ENCODE measurements around the gene PALM2AKAP2.
"Not testable (repeated sequence)": the region's sequence is repeated elsewhere in the genome, so short reads cannot be mapped to it uniquely, and the experiment has no call there.

Gene PALM2AKAP2

GRCh38 chr9:109813303-109813702 is 33.3 kb downstream of the PALM2AKAP2 start:
- no peaks in the 10 kb centered on the region for H3K36me3 ChIP-seq (ENCODE audit: control insufficient read depth, insufficient read depth, low read length)
- no peaks in the 10 kb centered on the region for H3K4me1 ChIP-seq (ENCODE audit: control insufficient read depth, insufficient read depth, low read length, poor library complexity, severe bottlenecking)
- no peak overlapping the region for H3K27ac ChIP-seq (ENCODE audit: insufficient read depth, low read length, poor library complexity, severe bottlenecking)
- DNase-seq: no peak
- H3K27me3 ChIP-seq (replicated peaks; ENCODE audit: control insufficient read depth, insufficient read depth, low read length, poor library complexity, severe bottlenecking): peaks cover 6% of the 10 kb centered on the region
- no peak overlapping the region for H3K4me3 ChIP-seq (ENCODE audit: insufficient read depth, low read depth, low read length, poor library complexity, severe bottlenecking)
- no peaks in the 10 kb centered on the region for H3K9me3 ChIP-seq (ENCODE audit: control insufficient read depth, low read length)

GRCh38 chr9:109813829-109814228 is 33.8 kb downstream of the PALM2AKAP2 start:
- H3K4me1 ChIP-seq (ENCODE audit: control insufficient read depth, insufficient read depth, low read length, poor library complexity, severe bottlenecking): no peaks in the 10 kb centered on the region
- H3K27ac ChIP-seq (ENCODE audit: insufficient read depth, low read length, poor library complexity, severe bottlenecking): no peak overlapping the region
- H3K9me3 ChIP-seq (ENCODE audit: control insufficient read depth, low read length): no peaks in the 10 kb centered on the region
- no peaks in the 10 kb centered on the region for H3K36me3 ChIP-seq (ENCODE audit: control insufficient read depth, insufficient read depth, low read length)
- no peak for DNase-seq
- H3K27me3 ChIP-seq (replicated peaks; ENCODE audit: control insufficient read depth, insufficient read depth, low read length, poor library complexity, severe bottlenecking): peaks cover 6% of the 10 kb centered on the region
- no peak overlapping the region for H3K4me3 ChIP-seq (ENCODE audit: insufficient read depth, low read depth, low read length, poor library complexity, severe bottlenecking)

GRCh38 chr9:109815366-109815947 is 35.5 kb downstream of the PALM2AKAP2 start:
- DNase-seq: no peak
- Histone ChIP-seq H3K36me3 (ENCODE audit: control insufficient read depth, insufficient read depth, low read length) (no peaks in the 10 kb centered on the region), H3K27me3 (replicated peaks; ENCODE audit: control insufficient read depth, insufficient read depth, low read length, poor library complexity, severe bottlenecking) (peaks cover 6% of the 10 kb centered on the region), H3K27ac (ENCODE audit: insufficient read depth, low read length, poor library complexity, severe bottlenecking) (no peak overlapping the region), H3K4me1 (ENCODE audit: control insufficient read depth, insufficient read depth, low read length, poor library complexity, severe bottlenecking) (no peaks in the 10 kb centered on the region), H3K9me3 (ENCODE audit: control insufficient read depth, low read length) (no peaks in the 10 kb centered on the region), H3K4me3 (ENCODE audit: insufficient read depth, low read depth, low read length, poor library complexity, severe bottlenecking) (no peak overlapping the region)

- Histone ChIP-seq H3K9me3 (ENCODE audit: control insufficient read depth, low read length) (no peaks in the 10 kb centered on the region), H3K36me3 (ENCODE audit: control insufficient read depth, insufficient read depth, low read length) (no peaks in the 10 kb centered on the region), H3K4me3 (ENCODE audit: insufficient read depth, low read depth, low read length, poor library complexity, severe bottlenecking) (no peak overlapping the region), H3K27ac (ENCODE audit: insufficient read depth, low read length, poor library complexity, severe bottlenecking) (no peak overlapping the region), H3K4me1 (ENCODE audit: control insufficient read depth, insufficient read depth, low read length, poor library complexity, severe bottlenecking) (no peaks in the 10 kb centered on the region), H3K27me3 (replicated peaks; ENCODE audit: control insufficient read depth, insufficient read depth, low read length, poor library complexity, severe bottlenecking) (peaks cover 6% of the 10 kb centered on the region)
- DNase-seq: no peak
Observed at GRCh38 chr9:109816490-109816889, 36.5 kb downstream of the PALM2AKAP2 start.

GRCh38 chr9:109817146-109817845 is 37.3 kb downstream of the PALM2AKAP2 start:
- DNase-seq: no peak
- Histone ChIP-seq H3K36me3 (ENCODE audit: control insufficient read depth, insufficient read depth, low read length) (no peaks in the 10 kb centered on the region), H3K4me3 (ENCODE audit: insufficient read depth, low read depth, low read length, poor library complexity, severe bottlenecking) (no peak overlapping the region), H3K27me3 (replicated peaks; ENCODE audit: control insufficient read depth, insufficient read depth, low read length, poor library complexity, severe bottlenecking) (peaks cover 6% of the 10 kb centered on the region), H3K27ac (ENCODE audit: insufficient read depth, low read length, poor library complexity, severe bottlenecking) (no peak overlapping the region), H3K9me3 (ENCODE audit: control insufficient read depth, low read length) (no peaks in the 10 kb centered on the region), H3K4me1 (ENCODE audit: control insufficient read depth, insufficient read depth, low read length, poor library complexity, severe bottlenecking) (no peaks in the 10 kb centered on the region)

GRCh38 chr9:109817846-109818472 is 38.0 kb downstream of the PALM2AKAP2 start:
- Histone ChIP-seq H3K4me1 (ENCODE audit: control insufficient read depth, insufficient read depth, low read length, poor library complexity, severe bottlenecking) (no peaks in the 10 kb centered on the region), H3K27me3 (replicated peaks; ENCODE audit: control insufficient read depth, insufficient read depth, low read length, poor library complexity, severe bottlenecking) (peaks cover 6% of the 10 kb centered on the region)
- DNase-seq: no peak

GRCh38 chr9:109821711-109822110 is 41.7 kb downstream of the PALM2AKAP2 start:
- Histone ChIP-seq H3K36me3 (ENCODE audit: control insufficient read depth, insufficient read depth, low read length) (no peaks in the 10 kb centered on the region), H3K27me3 (replicated peaks; ENCODE audit: control insufficient read depth, insufficient read depth, low read length, poor library complexity, severe bottlenecking) (peaks cover 6% of the 10 kb centered on the region), H3K4me1 (ENCODE audit: control insufficient read depth, insufficient read depth, low read length, poor library complexity, severe bottlenecking) (no peaks in the 10 kb centered on the region), H3K9me3 (ENCODE audit: control insufficient read depth, low read length) (no peaks in the 10 kb centered on the region), H3K4me3 (ENCODE audit: insufficient read depth, low read depth, low read length, poor library complexity, severe bottlenecking) (no peak overlapping the region), H3K27ac (ENCODE audit: insufficient read depth, low read length, poor library complexity, severe bottlenecking) (no peak overlapping the region)
- no peak for DNase-seq

More at GRCh38 chr9:109817846-109818472, 38.0 kb downstream of the PALM2AKAP2 start:
- Histone ChIP-seq H3K9me3 (ENCODE audit: control insufficient read depth, low read length) (no peaks in the 10 kb centered on the region), H3K27ac (ENCODE audit: insufficient read depth, low read length, poor library complexity, severe bottlenecking) (no peak overlapping the region), H3K4me3 (ENCODE audit: insufficient read depth, low read depth, low read length, poor library complexity, severe bottlenecking) (no peak overlapping the region), H3K36me3 (ENCODE audit: control insufficient read depth, insufficient read depth, low read length) (no peaks in the 10 kb centered on the region)

GRCh38 chr9:109825383-109825782 is 45.4 kb downstream of the PALM2AKAP2 start:
- DNase-seq; H3K27me3 ChIP-seq (replicated peaks; ENCODE audit: control insufficient read depth, insufficient read depth, low read length, poor library complexity, severe bottlenecking); H3K27ac ChIP-seq (ENCODE audit: insufficient read depth, low read length, poor library complexity, severe bottlenecking); H3K9me3 ChIP-seq (ENCODE audit: control insufficient read depth, low read length); H3K4me1 ChIP-seq (ENCODE audit: control insufficient read depth, insufficient read depth, low read length, poor library complexity, severe bottlenecking); H3K4me3 ChIP-seq (ENCODE audit: insufficient read depth, low read depth, low read length, poor library complexity, severe bottlenecking); H3K36me3 ChIP-seq (ENCODE audit: control insufficient read depth, insufficient read depth, low read length): not testable (repeated sequence)

GRCh38 chr9:109826559-109826958 is 46.6 kb downstream of the PALM2AKAP2 start:
- Histone ChIP-seq H3K4me1 (ENCODE audit: control insufficient read depth, insufficient read depth, low read length, poor library complexity, severe bottlenecking) (no peaks in the 10 kb centered on the region), H3K36me3 (ENCODE audit: control insufficient read depth, insufficient read depth, low read length) (no peaks in the 10 kb centered on the region), H3K27ac (ENCODE audit: insufficient read depth, low read length, poor library complexity, severe bottlenecking) (no peak overlapping the region), H3K27me3 (replicated peaks; ENCODE audit: control insufficient read depth, insufficient read depth, low read length, poor library complexity, severe bottlenecking) (peaks cover 3% of the 10 kb centered on the region), H3K4me3 (ENCODE audit: insufficient read depth, low read depth, low read length, poor library complexity, severe bottlenecking) (no peak overlapping the region), H3K9me3 (ENCODE audit: control insufficient read depth, low read length) (no peaks in the 10 kb centered on the region)
- no peak for DNase-seq

- no peak overlapping the region for H3K27ac ChIP-seq (ENCODE audit: insufficient read depth, low read length, poor library complexity, severe bottlenecking)
- H3K4me3 ChIP-seq (ENCODE audit: insufficient read depth, low read depth, low read length, poor library complexity, severe bottlenecking): no peak overlapping the region
- no peaks in the 10 kb centered on the region for H3K4me1 ChIP-seq (ENCODE audit: control insufficient read depth, insufficient read depth, low read length, poor library complexity, severe bottlenecking)
- no peaks in the 10 kb centered on the region for H3K9me3 ChIP-seq (ENCODE audit: control insufficient read depth, low read length)
- no peak for DNase-seq
- peaks cover 3% of the 10 kb centered on the region for H3K27me3 ChIP-seq (replicated peaks; ENCODE audit: control insufficient read depth, insufficient read depth, low read length, poor library complexity, severe bottlenecking)
- no peaks in the 10 kb centered on the region for H3K36me3 ChIP-seq (ENCODE audit: control insufficient read depth, insufficient read depth, low read length)
Observed at GRCh38 chr9:109828254-109828653, 48.3 kb downstream of the PALM2AKAP2 start.
